ENCODE measurements around the gene ELK3. TPM values are rescaled to one million over a fixed set of nuclear protein-coding genes. Genes with fewer than 3 reads are reported as not detected.

ELK3 gene
- total and polyA plus RNA-seq, 4 donors: 10.7 to 22.0 (median 16.5) TPM

DNA sequence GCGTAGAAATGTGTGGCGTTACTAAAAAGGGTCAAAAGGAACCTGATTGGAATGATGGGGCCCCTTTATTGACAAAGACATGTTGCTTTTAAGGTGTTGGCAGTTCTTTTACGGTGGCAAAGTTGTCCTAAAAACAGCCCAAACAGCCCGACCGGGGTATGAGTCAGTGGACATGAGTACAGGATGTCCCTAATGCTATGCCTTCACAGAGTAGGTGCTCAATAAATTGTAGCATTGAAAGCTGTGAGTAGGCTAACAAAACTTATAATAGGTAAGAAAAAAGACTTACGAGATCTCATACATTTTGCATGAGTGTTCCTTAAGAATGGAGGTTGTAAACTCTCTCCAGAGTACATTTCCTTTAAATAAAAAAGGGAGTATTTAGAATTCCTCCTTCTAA lies 2.6 kb downstream of the ELK3 start:
- H3K27me3 ChIP-seq (ENCODE audit: control insufficient read depth, insufficient read depth, low read length): peaks cover 5% of the 10 kb centered on the region
- H3K4me3 ChIP-seq (ENCODE audit: low read depth, low read length): no peak overlapping the region
- 75% methylated on average over 3 of the region's 6 CpGs for WGBS (ENCODE audit: insufficient coverage)

DNA sequence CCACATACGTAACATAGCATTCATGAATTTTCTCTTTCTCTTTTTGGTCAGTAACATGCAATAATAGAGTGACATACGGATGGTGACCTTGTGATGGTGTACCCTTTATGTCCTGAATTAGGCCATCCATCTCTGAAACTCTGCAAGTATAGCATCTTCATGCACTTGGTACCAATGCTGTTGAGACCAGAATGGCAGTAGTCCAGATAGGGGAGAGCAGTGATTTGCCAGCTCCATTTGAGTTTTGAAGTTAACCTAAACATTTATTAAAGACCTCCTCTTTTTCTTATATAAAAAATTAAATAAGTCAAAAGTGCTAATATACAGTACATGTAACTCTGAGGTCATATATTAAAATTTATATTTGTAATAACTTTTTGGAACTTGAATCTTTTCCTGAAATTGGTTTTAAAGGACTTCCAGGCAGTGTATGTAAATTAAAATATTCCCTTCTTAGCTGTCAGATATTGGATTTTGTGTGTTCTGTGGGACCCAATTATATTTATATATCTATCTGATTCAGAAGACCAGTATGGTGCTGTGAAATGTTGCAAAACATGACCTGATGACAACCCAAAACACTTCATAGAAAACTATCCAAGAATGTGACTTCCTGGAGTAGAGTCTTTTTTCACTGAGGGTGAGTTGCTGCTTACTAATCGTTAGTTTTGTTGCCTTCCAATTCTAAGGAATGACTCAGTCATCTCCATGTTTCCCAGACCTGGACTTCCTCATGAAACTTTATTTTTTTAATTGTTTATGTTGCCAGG lies 3.5 kb downstream of the ELK3 start:
- Histone ChIP-seq H3K9me3 (ENCODE audit: control insufficient read depth, insufficient read depth, low read length) (no peaks in the 10 kb centered on the region), H3K4me3 (ENCODE audit: low read depth, low read length) (no peak overlapping the region), H3K36me3 (ENCODE audit: control insufficient read depth, insufficient read depth, low read length) (no peaks in the 10 kb centered on the region), H3K27me3 (ENCODE audit: control insufficient read depth, insufficient read depth, low read length) (peaks cover 5% of the 10 kb centered on the region), H3K27ac (ENCODE audit: low read depth, low read length) (no peak overlapping the region), H3K4me1 (ENCODE audit: control insufficient read depth, insufficient read depth, low read length) (peaks cover 15% of the 10 kb centered on the region)
- WGBS (ENCODE audit: insufficient coverage): no CpG with 5 or more reads among the region's 3 CpGs
- DNase-seq (ENCODE audit: low read depth in 4 of 6, low spot score in 6 of 6): no peak

More for the DNA sequence above, 2.6 kb downstream of the ELK3 start:
- no peaks in the 10 kb centered on the region for H3K9me3 ChIP-seq (ENCODE audit: control insufficient read depth, insufficient read depth, low read length)
- DNase-seq (ENCODE audit: low read depth in 4 of 6, low spot score in 6 of 6): no peak
- H3K27ac ChIP-seq (ENCODE audit: low read depth, low read length): no peak overlapping the region
- H3K36me3 ChIP-seq (ENCODE audit: control insufficient read depth, insufficient read depth, low read length): no peaks in the 10 kb centered on the region
- peaks cover 15% of the 10 kb centered on the region for H3K4me1 ChIP-seq (ENCODE audit: control insufficient read depth, insufficient read depth, low read length)

DNA sequence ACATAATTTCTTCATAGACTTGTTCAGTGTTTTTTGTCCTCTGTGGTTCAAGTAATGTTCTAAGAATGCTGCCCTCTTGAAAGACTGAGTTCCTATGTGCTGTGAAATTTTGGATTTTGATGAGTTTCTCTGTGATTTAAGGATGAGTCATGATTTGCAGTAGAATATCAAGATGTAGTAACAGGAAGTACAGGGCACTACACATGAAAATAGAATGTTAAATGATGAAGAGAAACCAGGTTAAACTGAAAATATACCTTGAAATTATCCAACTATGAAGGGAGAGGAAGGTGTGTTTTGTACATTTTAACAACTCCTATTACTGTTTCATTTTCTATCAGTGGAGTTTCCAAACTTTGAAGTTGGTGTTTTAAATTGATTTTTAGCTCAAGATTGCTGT lies 4.8 kb downstream of the ELK3 start:
- Histone ChIP-seq H3K36me3 (ENCODE audit: control insufficient read depth, insufficient read depth, low read length) (no peaks in the 10 kb centered on the region), H3K27me3 (ENCODE audit: control insufficient read depth, insufficient read depth, low read length) (peaks cover 3% of the 10 kb centered on the region), H3K4me1 (ENCODE audit: control insufficient read depth, insufficient read depth, low read length) (peaks cover 9% of the 10 kb centered on the region), H3K27ac (ENCODE audit: low read depth, low read length) (no peak overlapping the region), H3K9me3 (ENCODE audit: control insufficient read depth, insufficient read depth, low read length) (no peaks in the 10 kb centered on the region), H3K4me3 (ENCODE audit: low read depth, low read length) (no peak overlapping the region)
- DNase-seq (ENCODE audit: low read depth in 4 of 6, low spot score in 6 of 6): no peak

DNA sequence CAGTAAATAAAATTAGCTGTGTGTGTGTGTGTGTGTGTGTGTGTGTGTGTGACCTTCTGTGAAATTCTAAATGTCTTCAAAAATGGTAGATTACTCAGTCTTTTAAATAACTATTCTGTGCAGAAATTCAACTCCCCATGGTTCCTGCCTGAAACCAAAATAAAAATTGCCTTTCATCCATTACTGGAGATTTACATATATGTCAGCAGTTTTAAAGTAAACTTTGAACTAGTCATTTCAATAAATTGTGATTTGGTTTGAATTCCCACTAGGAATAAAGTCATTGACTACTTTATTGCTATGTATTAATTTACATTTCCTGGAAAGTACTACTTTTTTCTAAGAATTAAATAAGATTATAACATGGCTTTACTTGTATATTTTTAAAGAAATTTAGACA lies 5.3 kb downstream of the ELK3 start:
- DNase-seq (ENCODE audit: low read depth in 4 of 6, low spot score in 6 of 6): no peak
- Histone ChIP-seq H3K27me3 (ENCODE audit: control insufficient read depth, insufficient read depth, low read length) (peaks cover 3% of the 10 kb centered on the region), H3K4me1 (ENCODE audit: control insufficient read depth, insufficient read depth, low read length) (peaks cover 9% of the 10 kb centered on the region), H3K4me3 (ENCODE audit: low read depth, low read length) (no peak overlapping the region), H3K36me3 (ENCODE audit: control insufficient read depth, insufficient read depth, low read length) (no peaks in the 10 kb centered on the region), H3K27ac (ENCODE audit: low read depth, low read length) (no peak overlapping the region), H3K9me3 (ENCODE audit: control insufficient read depth, insufficient read depth, low read length) (no peaks in the 10 kb centered on the region)

DNA sequence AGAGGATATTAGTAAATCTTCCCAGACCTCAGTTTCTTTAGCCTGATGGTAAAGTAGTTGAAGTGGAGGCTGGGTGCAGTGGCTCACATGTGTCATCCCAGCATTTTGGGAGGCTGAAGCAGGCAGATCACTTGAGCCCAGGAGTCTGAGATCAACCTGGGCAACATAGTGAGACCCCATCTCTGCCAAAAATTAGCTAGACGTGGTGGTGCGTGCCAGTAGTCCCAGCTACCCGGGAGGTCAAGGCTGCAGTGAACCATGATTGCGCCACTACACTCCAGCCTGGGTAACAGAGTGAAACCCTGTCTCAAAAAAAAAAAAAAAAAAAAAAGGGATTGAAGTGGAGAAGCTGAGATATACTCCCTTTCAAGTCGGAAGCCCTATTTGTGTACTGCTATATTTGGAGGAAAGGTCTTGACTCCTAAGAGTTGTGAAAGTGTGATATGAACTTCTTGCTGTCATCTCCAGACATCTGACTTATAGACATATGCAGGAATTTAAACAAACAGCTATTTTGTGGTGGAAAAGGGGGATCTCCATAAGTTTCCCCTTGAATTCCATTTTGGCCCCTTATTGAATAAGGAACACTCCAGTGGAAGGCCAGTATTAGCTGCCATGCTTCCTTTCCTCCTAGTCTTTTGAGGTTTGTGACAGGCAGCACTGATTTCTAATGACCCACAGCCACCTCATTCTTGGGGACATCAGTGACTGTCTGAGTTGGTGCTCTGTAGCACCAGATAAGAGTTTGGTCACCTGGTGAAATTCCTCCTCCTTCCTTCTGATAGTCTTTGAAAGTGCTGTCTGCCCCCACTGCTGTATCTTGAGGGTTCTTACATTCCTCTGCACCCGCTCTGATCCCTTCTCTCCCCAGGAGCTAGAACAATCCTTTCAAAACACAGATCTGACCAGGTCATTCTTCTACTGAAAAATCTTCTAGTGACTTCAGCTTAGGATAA lies 7.4 kb downstream of the ELK3 start:
- Histone ChIP-seq H3K9me3 (ENCODE audit: control insufficient read depth, insufficient read depth, low read length) (no peaks in the 10 kb centered on the region), H3K27ac (ENCODE audit: low read depth, low read length) (no peak overlapping the region), H3K4me3 (ENCODE audit: low read depth, low read length) (no peak overlapping the region), H3K36me3 (ENCODE audit: control insufficient read depth, insufficient read depth, low read length) (no peaks in the 10 kb centered on the region), H3K27me3 (ENCODE audit: control insufficient read depth, insufficient read depth, low read length) (no peaks in the 10 kb centered on the region), H3K4me1 (ENCODE audit: control insufficient read depth, insufficient read depth, low read length) (no peaks in the 10 kb centered on the region)
- WGBS (ENCODE audit: insufficient coverage): 93% methylated on average over 2 of the region's 6 CpGs
- DNase-seq (ENCODE audit: low read depth in 4 of 6, low spot score in 6 of 6): no peak

DNA sequence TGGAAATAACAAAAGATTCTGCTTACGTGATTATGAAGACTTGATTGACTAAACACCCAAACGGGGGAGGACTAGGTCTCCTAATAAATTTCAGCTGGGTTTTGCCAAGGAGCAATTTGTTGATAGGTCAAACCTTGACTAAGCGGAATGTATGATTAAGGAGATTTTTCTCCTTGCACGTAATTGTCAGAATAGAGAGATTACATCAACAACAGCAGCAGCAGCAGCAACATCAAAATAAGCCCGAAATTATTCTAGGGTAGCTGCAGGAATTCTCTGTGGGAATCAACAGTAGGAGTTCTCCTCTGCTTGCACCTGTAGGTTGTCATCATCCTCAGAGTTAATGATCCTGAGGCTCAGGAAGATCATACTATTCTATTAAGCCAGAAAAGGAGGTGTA lies 10.2 kb downstream of the ELK3 start:
- H3K36me3 ChIP-seq (ENCODE audit: control insufficient read depth, insufficient read depth, low read length): no peaks in the 10 kb centered on the region
- WGBS (ENCODE audit: insufficient coverage): 100% methylated on average over 1 of the region's 5 CpGs

DNA sequence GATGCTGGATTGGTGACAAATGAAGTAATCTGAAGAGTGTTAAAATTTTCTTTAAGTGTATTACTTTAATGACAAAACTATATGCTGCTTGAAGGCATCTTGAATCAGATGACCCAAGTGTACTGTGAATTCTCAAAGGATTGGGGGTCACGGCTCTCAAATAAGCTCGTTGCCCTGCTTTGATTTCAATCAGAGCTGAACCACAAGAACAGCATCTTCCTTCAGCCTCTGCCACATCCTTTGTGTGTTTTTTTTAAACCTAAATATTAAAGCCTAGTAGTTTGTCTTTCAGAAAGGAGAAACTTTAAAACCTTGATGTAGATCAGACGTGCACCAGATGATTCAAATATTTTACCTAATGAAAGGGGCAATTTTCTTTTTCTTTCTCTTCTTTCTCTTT lies 11.7 kb downstream of the ELK3 start:
- DNase-seq (ENCODE audit: low read depth in 4 of 6, low spot score in 6 of 6): no peak
- no peaks in the 10 kb centered on the region for H3K9me3 ChIP-seq (ENCODE audit: control insufficient read depth, insufficient read depth, low read length)
- WGBS (ENCODE audit: insufficient coverage): 80% methylated on average over 1 of the region's 3 CpGs
- H3K27me3 ChIP-seq (ENCODE audit: control insufficient read depth, insufficient read depth, low read length): no peaks in the 10 kb centered on the region
- H3K4me1 ChIP-seq (ENCODE audit: control insufficient read depth, insufficient read depth, low read length): no peaks in the 10 kb centered on the region
- no peak overlapping the region for H3K27ac ChIP-seq (ENCODE audit: low read depth, low read length)
- H3K4me3 ChIP-seq (ENCODE audit: low read depth, low read length): no peak overlapping the region
- H3K36me3 ChIP-seq (ENCODE audit: control insufficient read depth, insufficient read depth, low read length): no peaks in the 10 kb centered on the region

More for the DNA sequence above, 10.2 kb downstream of the ELK3 start:
- no peaks in the 10 kb centered on the region for H3K4me1 ChIP-seq (ENCODE audit: control insufficient read depth, insufficient read depth, low read length)
- no peak overlapping the region for H3K27ac ChIP-seq (ENCODE audit: low read depth, low read length)
- no peaks in the 10 kb centered on the region for H3K9me3 ChIP-seq (ENCODE audit: control insufficient read depth, insufficient read depth, low read length)
- no peak overlapping the region for H3K4me3 ChIP-seq (ENCODE audit: low read depth, low read length)
- H3K27me3 ChIP-seq (ENCODE audit: control insufficient read depth, insufficient read depth, low read length): no peaks in the 10 kb centered on the region
- no peak for DNase-seq (ENCODE audit: low read depth in 4 of 6, low spot score in 6 of 6)

DNA sequence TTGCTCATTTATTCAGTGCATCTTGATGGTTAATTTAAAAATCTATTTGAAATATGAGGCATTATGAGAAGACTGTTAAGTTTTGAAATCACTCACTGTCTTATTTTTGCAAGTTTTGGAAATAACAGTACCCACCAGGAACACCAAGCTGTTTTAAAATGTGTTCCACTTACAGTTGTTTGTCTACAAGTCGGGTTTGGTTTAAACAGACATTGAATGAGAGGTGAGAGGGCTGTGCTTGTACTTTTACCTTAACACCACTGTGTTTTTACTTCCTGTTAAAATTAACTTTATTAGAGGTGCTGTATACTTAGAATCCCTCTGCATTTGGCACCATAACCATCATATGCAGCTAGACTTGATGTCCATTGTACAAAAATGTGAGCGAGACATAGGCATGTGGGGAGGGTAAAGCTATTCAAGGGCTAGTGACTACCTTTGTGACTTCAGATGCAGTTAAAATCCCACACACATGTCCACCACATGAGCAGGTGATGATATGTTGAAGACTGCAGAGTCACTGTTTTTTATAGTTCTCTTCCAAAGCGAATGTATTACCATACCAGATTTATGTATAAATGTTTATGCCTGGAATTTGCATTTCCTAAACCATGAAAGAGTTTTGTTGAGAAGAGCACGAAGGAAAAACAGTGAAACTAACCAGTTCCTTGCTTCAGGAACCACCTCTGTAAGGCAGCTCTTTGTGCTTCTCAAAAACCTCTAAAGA lies 12.9 kb downstream of the ELK3 start:
- DNase-seq (ENCODE audit: low read depth in 4 of 6, low spot score in 6 of 6): no peak
- Histone ChIP-seq H3K9me3 (ENCODE audit: control insufficient read depth, insufficient read depth, low read length) (no peaks in the 10 kb centered on the region), H3K27me3 (ENCODE audit: control insufficient read depth, insufficient read depth, low read length) (no peaks in the 10 kb centered on the region), H3K4me3 (ENCODE audit: low read depth, low read length) (no peak overlapping the region), H3K36me3 (ENCODE audit: control insufficient read depth, insufficient read depth, low read length) (no peaks in the 10 kb centered on the region), H3K27ac (ENCODE audit: low read depth, low read length) (no peak overlapping the region), H3K4me1 (ENCODE audit: control insufficient read depth, insufficient read depth, low read length) (no peaks in the 10 kb centered on the region)
- WGBS (ENCODE audit: insufficient coverage): no CpG with 5 or more reads among the region's 4 CpGs

DNA sequence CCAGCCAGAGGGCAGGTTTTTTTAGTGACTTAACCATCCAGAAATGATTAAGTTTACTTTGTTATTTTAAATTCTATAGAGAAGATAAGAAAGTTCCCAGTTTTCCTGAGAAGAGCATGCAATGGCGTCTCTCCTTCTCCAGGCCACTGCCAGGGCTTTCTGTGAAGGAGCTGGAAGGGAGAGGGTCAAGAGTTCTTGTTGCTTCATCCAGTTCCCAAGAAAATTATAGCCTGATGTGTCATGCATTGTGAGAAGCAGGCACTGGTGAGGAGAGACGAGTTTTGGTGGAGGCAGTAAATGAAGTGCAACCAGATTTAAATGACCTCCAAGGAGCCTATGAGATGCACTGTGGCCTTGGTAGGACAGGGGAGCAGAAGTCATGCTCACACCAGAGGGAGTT lies 14.2 kb downstream of the ELK3 start:
- DNase-seq (ENCODE audit: low read depth in 4 of 6, low spot score in 6 of 6): no peak
- Histone ChIP-seq H3K27ac (ENCODE audit: low read depth, low read length) (no peak overlapping the region), H3K36me3 (ENCODE audit: control insufficient read depth, insufficient read depth, low read length) (no peaks in the 10 kb centered on the region), H3K4me3 (ENCODE audit: low read depth, low read length) (no peak overlapping the region), H3K4me1 (ENCODE audit: control insufficient read depth, insufficient read depth, low read length) (no peaks in the 10 kb centered on the region), H3K27me3 (ENCODE audit: control insufficient read depth, insufficient read depth, low read length) (no peaks in the 10 kb centered on the region), H3K9me3 (ENCODE audit: control insufficient read depth, insufficient read depth, low read length) (no peaks in the 10 kb centered on the region)
- WGBS (ENCODE audit: insufficient coverage): 20% methylated on average over 1 of the region's 2 CpGs
